Astrocyte (in vitro differentiated cells and primary cell): ENCODE results near the gene NARS2. TPM values are rescaled to one million over a fixed set of nuclear protein-coding genes. Genes with fewer than 3 reads are reported as not detected.

ENCODE experiments used
- DNase-seq: peaks from one replicate; pipeline ENCODE4 v3.0.0-alpha.2; 2010; ENCODE audit warnings: low read depth
- FAIRE-seq: peaks from 2 replicates; lab custom pipeline; 2011; peaks lifted over from hg19 to GRCh38; lab: Jason Lieb, UNC
- H2AFZ ChIP-seq: 2 replicates; pipeline ENCODE4 v1.6.0; 2012; ENCODE audit warnings: low read depth, low read length, inconsistent platforms
- H3K27ac ChIP-seq: 2 replicates; pipeline ENCODE4 v1.5.1; 2011; ENCODE audit warnings: low read depth, low read length, inconsistent platforms
- H3K27me3 ChIP-seq: 2 replicates; pipeline ENCODE4 v1.6.0; 2011; ENCODE audit warnings: low read length, inconsistent platforms; ENCODE audit not compliant: insufficient read depth
- H3K36me3 ChIP-seq: 2 replicates; pipeline ENCODE4 v1.5.1; 2011; ENCODE audit warnings: low read length, inconsistent platforms; ENCODE audit not compliant: insufficient read depth
- H3K4me1 ChIP-seq: 2 replicates; pipeline ENCODE4 v1.5.1; 2011; ENCODE audit warnings: low read length, inconsistent platforms; ENCODE audit not compliant: insufficient read depth
- H3K4me2 ChIP-seq: 2 replicates; pipeline ENCODE4 v1.6.0; 2012; ENCODE audit warnings: low read length, inconsistent platforms
- H3K4me3 ChIP-seq: 2 replicates; pipeline ENCODE4 v1.5.1; 2011; ENCODE audit warnings: low read depth, mild to moderate bottlenecking, low read length, inconsistent platforms; ENCODE audit not compliant: insufficient read depth
- H3K79me2 ChIP-seq: 2 replicates; pipeline ENCODE4 v1.6.0; 2012; ENCODE audit warnings: mild to moderate bottlenecking, low read length, inconsistent platforms; ENCODE audit not compliant: insufficient read depth
- H3K9ac ChIP-seq: 2 replicates; pipeline ENCODE4 v1.6.0; 2012; ENCODE audit warnings: mild to moderate bottlenecking, low read length, inconsistent platforms
- H3K9me3 ChIP-seq: 2 replicates; pipeline ENCODE4 v1.5.1; 2012; ENCODE audit warnings: low read depth, mild to moderate bottlenecking, low read length, inconsistent platforms; ENCODE audit not compliant: insufficient read depth
- H4K20me1 ChIP-seq: 2 replicates; pipeline ENCODE4 v1.6.0; 2012; ENCODE audit warnings: low read length, inconsistent platforms; ENCODE audit not compliant: insufficient read depth
- H3K27ac Mint-ChIP-seq: one replicate; pipeline ENCODE4 v1.8.0; 2021; ENCODE audit warnings: mild to moderate bottlenecking, mixed read lengths; ENCODE audit not compliant: unreplicated experiment
- H3K27me3 Mint-ChIP-seq: one replicate; pipeline ENCODE4 v1.8.0; 2021; ENCODE audit warnings: low read depth, mixed read lengths; ENCODE audit not compliant: unreplicated experiment
- H3K36me3 Mint-ChIP-seq: one replicate; pipeline ENCODE4 v1.8.0; 2021; ENCODE audit warnings: low read depth, mixed read lengths; ENCODE audit not compliant: unreplicated experiment
- H3K4me1 Mint-ChIP-seq: one replicate; pipeline ENCODE4 v1.8.0; 2021; ENCODE audit warnings: low read depth, mixed read lengths; ENCODE audit not compliant: unreplicated experiment
- H3K4me3 Mint-ChIP-seq: one replicate; pipeline ENCODE4 v1.8.0; 2021; ENCODE audit warnings: mild to moderate bottlenecking, moderate library complexity, mixed read lengths; ENCODE audit not compliant: unreplicated experiment
- H3K9me3 Mint-ChIP-seq: one replicate; pipeline ENCODE4 v1.8.0; 2021; ENCODE audit warnings: mild to moderate bottlenecking, mixed read lengths; ENCODE audit not compliant: unreplicated experiment
- CTCF ChIP-seq: IDR thresholded peaks from 2 replicates; pipeline ENCODE4 v1.5.1; 2011; ENCODE audit warnings: low read depth, mild to moderate bottlenecking, inconsistent platforms, low read length, moderate library complexity; ENCODE audit not compliant: insufficient read depth
- EZH2 ChIP-seq: IDR thresholded peaks from 2 replicates; pipeline ENCODE4 v1.6.1; 2012; ENCODE audit warnings: mild to moderate bottlenecking, low read length, inconsistent platforms; ENCODE audit not compliant: insufficient read depth
- total RNA-seq: library from RNA; stranded (reverse); gene quantifications from 2 replicates; pipeline ENCODE4 v1.2.1, GENCODE V29; 2021

Gene NARS2
- total RNA-seq, 1 donor from 2014 or later, result 10.1 TPM

GRCh38 chr11:78451371-78452150 lies 123.1 kb downstream of the NARS2 start:
- Mint-ChIP-seq H3K4me3 (no peak overlapping the region), H3K4me1 (peaks cover 17% of the 10 kb centered on the region), H3K36me3 (no peaks in the 10 kb centered on the region), H3K27ac (no peak overlapping the region), H3K27me3 (no peaks in the 10 kb centered on the region), H3K9me3 (peaks cover 1% of the 10 kb centered on the region)
- H3K4me2 ChIP-seq, result no peak overlapping the region
- H3K36me3 ChIP-seq, result no peaks in the 10 kb centered on the region
- H3K27ac ChIP-seq, result no peak overlapping the region
- H4K20me1 ChIP-seq, result no peaks in the 10 kb centered on the region
- DNase-seq (no peak), FAIRE-seq (no peak)
- H3K9me3 ChIP-seq, result no peaks in the 10 kb centered on the region
- H3K9ac ChIP-seq, result no peak overlapping the region
- TF ChIP-seq CTCF, result no peak
- TF ChIP-seq EZH2, result no peak
- H3K4me3 ChIP-seq, result no peak overlapping the region
- no peak overlapping the region for H2AFZ ChIP-seq
- no peaks in the 10 kb centered on the region for H3K4me1 ChIP-seq
- no peaks in the 10 kb centered on the region for H3K79me2 ChIP-seq
- H3K27me3 ChIP-seq, result no peaks in the 10 kb centered on the region

GRCh38 chr11:78450866-78451265 lies 123.8 kb downstream of the NARS2 start:
- no peaks in the 10 kb centered on the region for H3K79me2 ChIP-seq

More at GRCh38 chr11:78450866-78451265, 123.8 kb downstream of the NARS2 start:
- H3K4me1 Mint-ChIP-seq, result peaks cover 17% of the 10 kb centered on the region
- no peaks in the 10 kb centered on the region for H3K27me3 ChIP-seq
- no peaks in the 10 kb centered on the region for H3K27me3 Mint-ChIP-seq
- H3K27ac ChIP-seq, result no peak overlapping the region
- no peak for TF ChIP-seq EZH2
- TF ChIP-seq CTCF, result no peak
- no peaks in the 10 kb centered on the region for H3K36me3 ChIP-seq
- no peaks in the 10 kb centered on the region for H4K20me1 ChIP-seq
- no peak overlapping the region for H3K4me2 ChIP-seq
- H3K4me1 ChIP-seq, result no peaks in the 10 kb centered on the region
- H3K27ac Mint-ChIP-seq, result no peak overlapping the region
- peaks cover 1% of the 10 kb centered on the region for H3K9me3 Mint-ChIP-seq
- no peak for FAIRE-seq
- no peak overlapping the region for H3K4me3 ChIP-seq
- H3K4me3 Mint-ChIP-seq, result peak overlapping the region; percentile 68
- H2AFZ ChIP-seq, result no peak overlapping the region
- no peaks in the 10 kb centered on the region for H3K36me3 Mint-ChIP-seq
- H3K9me3 ChIP-seq, result no peaks in the 10 kb centered on the region
- no peak overlapping the region for H3K9ac ChIP-seq
- no peak for DNase-seq
